ENCODE measurements around the gene XYLT1.

Gene XYLT1

GRCh38 chr16:17375461-17376304, 95.1 kb downstream of the XYLT1 start:
- TF ChIP-seq, protein P1, sequence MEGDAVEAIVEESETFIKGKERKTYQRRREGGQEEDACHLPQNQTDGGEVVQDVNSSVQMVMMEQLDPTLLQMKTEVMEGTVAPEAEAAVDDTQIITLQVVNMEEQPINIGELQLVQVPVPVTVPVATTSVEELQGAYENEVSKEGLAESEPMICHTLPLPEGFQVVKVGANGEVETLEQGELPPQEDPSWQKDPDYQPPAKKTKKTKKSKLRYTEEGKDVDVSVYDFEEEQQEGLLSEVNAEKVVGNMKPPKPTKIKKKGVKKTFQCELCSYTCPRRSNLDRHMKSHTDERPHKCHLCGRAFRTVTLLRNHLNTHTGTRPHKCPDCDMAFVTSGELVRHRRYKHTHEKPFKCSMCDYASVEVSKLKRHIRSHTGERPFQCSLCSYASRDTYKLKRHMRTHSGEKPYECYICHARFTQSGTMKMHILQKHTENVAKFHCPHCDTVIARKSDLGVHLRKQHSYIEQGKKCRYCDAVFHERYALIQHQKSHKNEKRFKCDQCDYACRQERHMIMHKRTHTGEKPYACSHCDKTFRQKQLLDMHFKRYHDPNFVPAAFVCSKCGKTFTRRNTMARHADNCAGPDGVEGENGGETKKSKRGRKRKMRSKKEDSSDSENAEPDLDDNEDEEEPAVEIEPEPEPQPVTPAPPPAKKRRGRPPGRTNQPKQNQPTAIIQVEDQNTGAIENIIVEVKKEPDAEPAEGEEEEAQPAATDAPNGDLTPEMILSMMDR (IDR thresholded peaks at IDR 0.05; ENCODE audit: insufficient read depth, low read depth, low read length, missing control alignments) = no peak
- no peak overlapping the region for H3K4me3 ChIP-seq (ENCODE audit: low read depth, low read length)
- no peak for DNase-seq (ENCODE audit: low read depth)

GRCh38 chr16:17374668-17375255, 96.0 kb downstream of the XYLT1 start:
- TF ChIP-seq, protein P1 (IDR thresholded peaks at IDR 0.05; ENCODE audit: insufficient read depth, low read depth, low read length, missing control alignments) = no peak
- H3K4me3 ChIP-seq (ENCODE audit: low read depth, low read length) = no peak overlapping the region

GRCh38 chr16:17373533-17373932, 97.2 kb downstream of the XYLT1 start:
- no peak overlapping the region for H3K4me3 ChIP-seq (ENCODE audit: low read depth, low read length)
- DNase-seq (ENCODE audit: low read depth) = no peak
- TF ChIP-seq, protein P1 (IDR thresholded peaks at IDR 0.05; ENCODE audit: insufficient read depth, low read depth, low read length, missing control alignments) = no peak

More at GRCh38 chr16:17374668-17375255, 96.0 kb downstream of the XYLT1 start:
- peak; percentile 24 for DNase-seq (ENCODE audit: low read depth)

GRCh38 chr16:17372386-17372785, 98.4 kb downstream of the XYLT1 start:
- TF ChIP-seq, protein P1 (IDR thresholded peaks at IDR 0.05; ENCODE audit: insufficient read depth, low read depth, low read length, missing control alignments) = no peak
- no peak overlapping the region for H3K4me3 ChIP-seq (ENCODE audit: low read depth, low read length)

DNA sequence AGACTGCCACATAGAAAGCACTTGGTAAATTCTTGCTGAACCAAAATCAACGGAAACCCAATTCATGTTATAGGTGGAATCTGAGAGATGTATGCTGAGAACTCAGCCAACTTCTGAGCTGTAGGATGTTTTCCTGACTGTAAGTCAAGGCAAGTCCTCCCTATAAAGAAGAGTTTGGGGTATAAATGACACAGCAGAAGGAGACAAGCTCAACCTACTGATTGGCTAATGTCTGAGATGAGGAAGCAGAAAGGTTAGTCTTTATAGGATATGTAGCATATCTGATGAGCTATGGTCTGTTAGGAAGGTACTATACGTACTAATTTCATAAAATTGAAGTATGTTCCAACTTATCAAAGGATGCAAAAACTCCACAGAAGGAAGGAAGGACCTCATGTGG, 99.5 kb downstream of the XYLT1 start:
- TF ChIP-seq, protein P1 (IDR thresholded peaks at IDR 0.05; ENCODE audit: insufficient read depth, low read depth, low read length, missing control alignments) = no peak

More at GRCh38 chr16:17372386-17372785, 98.4 kb downstream of the XYLT1 start:
- DNase-seq (ENCODE audit: low read depth) = no peak

GRCh38 chr16:17370731-17371285, 100.0 kb downstream of the XYLT1 start:
- TF ChIP-seq, protein P1 (IDR thresholded peaks at IDR 0.05; ENCODE audit: insufficient read depth, low read depth, low read length, missing control alignments) = no peak
- no peak for DNase-seq (ENCODE audit: low read depth)
- H3K4me3 ChIP-seq (ENCODE audit: low read depth, low read length) = no peak overlapping the region

More for the DNA sequence above, 99.5 kb downstream of the XYLT1 start:
- DNase-seq (ENCODE audit: low read depth) = no peak
- no peak overlapping the region for H3K4me3 ChIP-seq (ENCODE audit: low read depth, low read length)

All from GM12865 (cell line).